ENCODE results near the gene TCEAL3.
"Not testable (repeated sequence)": the region's sequence is repeated elsewhere in the genome, so short reads cannot be mapped to it uniquely, and the experiment has no call there.

Gene TCEAL3

GRCh38 chrX:103635436-103635835 is 27.7 kb downstream of the TCEAL3 start:
- no peak for TF ChIP-seq JUND (IDR thresholded peaks at IDR 0.05; ENCODE audit: low read depth)
- DNase-seq (ENCODE audit: low read depth in 1 of 2, low spot score in 1 of 2): no peak
- in situ Hi-C loops (cut with HindIII; ENCODE audit: low pct_unique_long_range_greater_than_20kb, low sequenced_read_pairs): no loop called here

DNA sequence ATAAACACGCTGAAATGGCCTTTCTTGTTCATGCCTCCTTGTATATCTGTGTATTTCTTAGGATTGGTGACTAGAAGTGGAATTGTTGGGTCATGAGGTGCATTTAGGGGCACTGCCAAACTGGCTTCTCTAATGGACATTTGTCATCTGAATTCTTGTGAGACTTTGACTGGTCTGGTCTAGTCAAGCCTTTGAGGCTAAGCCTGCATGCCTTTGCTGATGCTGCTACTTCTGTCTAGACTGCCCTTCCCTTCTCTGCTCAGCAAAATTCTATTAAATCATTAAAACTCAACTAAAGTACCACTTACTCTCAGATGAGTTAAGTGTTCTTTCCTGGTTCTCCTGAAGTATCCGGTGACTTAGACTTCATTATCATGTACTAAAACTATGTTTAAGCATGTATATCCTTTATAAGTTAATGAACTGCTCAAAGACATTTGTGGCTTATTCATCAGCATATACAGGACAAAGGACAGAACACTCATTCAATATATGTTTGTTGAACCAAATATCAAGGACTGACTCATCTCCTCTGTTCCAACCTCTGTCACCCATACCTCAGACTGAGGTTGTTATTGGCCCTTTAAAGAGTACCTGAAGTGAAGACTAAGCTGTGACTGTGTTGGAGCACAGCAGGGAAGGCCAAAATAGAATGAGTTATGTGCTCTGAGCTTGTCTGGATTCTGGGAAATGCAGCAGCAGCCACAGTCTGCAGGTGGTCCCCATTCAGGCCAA is 30.0 kb downstream of the TCEAL3 start:
- in situ Hi-C loops (cut with HindIII; ENCODE audit: low pct_unique_long_range_greater_than_20kb, low sequenced_read_pairs): no loop called here
- DNase-seq (ENCODE audit: low read depth in 1 of 2, low spot score in 1 of 2): no peak
- no peak for TF ChIP-seq JUND (IDR thresholded peaks at IDR 0.05; ENCODE audit: low read depth)

DNA sequence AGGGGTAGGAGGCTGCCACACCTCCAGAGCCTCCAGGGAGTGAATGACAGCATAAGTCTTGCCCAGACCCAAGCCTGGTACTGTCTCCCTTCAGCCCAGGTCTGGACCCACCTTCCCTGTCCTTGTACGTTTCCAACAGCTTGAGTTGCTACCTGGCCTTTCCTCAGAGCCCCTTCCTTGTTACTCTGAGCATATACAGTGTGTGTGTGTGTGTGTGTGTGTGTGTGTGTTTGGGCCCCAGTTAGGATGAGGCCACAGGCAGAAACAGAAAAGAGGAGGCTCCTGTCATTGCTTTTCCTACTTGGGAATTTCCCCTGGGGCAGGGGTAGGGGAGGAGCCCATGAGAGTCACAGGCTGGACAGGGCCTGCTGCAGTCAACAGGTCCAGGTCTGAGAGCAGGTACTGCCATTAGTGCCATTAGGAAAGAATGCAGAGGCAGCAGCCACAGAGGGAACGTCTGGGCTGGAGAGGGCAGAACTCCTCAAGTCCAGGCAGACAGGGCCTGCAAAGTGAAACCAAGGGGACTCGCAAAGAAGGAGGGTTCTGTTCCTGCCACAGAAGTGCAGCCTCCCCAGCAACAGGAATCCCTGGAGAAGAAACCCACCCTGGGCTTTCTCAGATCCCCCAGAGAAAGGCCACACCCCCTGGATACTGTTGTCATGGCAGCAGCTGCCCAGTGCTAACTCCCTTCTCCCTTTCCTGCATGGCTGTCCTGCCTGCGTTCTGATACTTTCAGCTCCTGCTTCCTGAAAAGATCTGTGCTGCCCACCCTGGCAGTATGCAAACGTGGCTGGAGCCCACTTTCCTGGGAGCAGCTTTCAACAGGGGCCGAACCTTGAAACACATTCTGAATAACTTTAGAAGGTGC is 30.9 kb downstream of the TCEAL3 start:
- DNase-seq (ENCODE audit: low read depth in 1 of 2, low spot score in 1 of 2); in situ Hi-C loops (cut with HindIII; ENCODE audit: low pct_unique_long_range_greater_than_20kb, low sequenced_read_pairs): not testable (repeated sequence)

- no peak for TF ChIP-seq JUND (IDR thresholded peaks at IDR 0.05; ENCODE audit: low read depth)
- no peak for DNase-seq (ENCODE audit: low read depth in 1 of 2, low spot score in 1 of 2)
- in situ Hi-C loops (cut with HindIII; ENCODE audit: low pct_unique_long_range_greater_than_20kb, low sequenced_read_pairs): no loop called here
These were observed 32.8 kb downstream of the TCEAL3 start for GRCh38 chrX:103640401-103641155.

DNA sequence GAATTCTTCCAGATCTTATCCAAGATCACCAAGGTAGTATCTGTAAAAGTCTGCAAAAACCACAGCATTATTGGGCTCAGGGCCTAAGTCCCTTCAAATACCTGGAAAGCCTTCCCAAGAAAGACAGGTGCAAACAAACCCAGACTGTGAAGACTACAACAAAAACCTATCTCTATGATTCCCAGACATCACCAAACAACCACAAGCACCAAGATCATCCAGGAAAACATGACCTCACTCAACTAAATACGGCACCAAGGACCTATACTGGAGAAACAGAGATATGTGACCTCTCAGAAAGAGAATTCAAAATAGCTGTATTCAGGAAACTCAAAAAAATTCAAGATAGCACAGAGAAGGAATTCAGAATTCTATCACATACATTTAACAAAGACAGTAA is 36.4 kb downstream of the TCEAL3 start:
- in situ Hi-C loops (cut with HindIII; ENCODE audit: low pct_unique_long_range_greater_than_20kb, low sequenced_read_pairs): no loop called here
- no peak for DNase-seq (ENCODE audit: low read depth in 1 of 2, low spot score in 1 of 2)
- no peak for TF ChIP-seq JUND (IDR thresholded peaks at IDR 0.05; ENCODE audit: low read depth)

DNA sequence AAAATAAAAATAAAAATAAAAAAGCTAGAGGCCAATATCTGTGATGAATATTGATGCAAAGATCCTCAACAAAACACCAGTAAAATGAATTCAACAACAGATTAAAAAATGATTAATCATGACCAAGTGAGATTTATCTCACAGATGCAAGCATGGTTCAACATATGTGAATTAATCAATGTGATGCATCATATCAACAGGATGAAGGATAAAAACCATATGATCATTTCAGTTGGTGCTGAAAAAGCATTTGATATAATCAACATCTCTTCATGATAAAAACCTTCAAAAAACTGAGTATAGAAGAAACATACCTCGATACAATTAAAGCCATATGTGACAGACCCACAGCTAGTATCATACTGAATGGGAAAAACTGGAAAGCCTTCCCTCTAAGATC is 39.9 kb downstream of the TCEAL3 start:
- TF ChIP-seq JUND (IDR thresholded peaks at IDR 0.05; ENCODE audit: low read depth): no peak
- DNase-seq (ENCODE audit: low read depth in 1 of 2, low spot score in 1 of 2): no peak
- in situ Hi-C loops (cut with HindIII; ENCODE audit: low pct_unique_long_range_greater_than_20kb, low sequenced_read_pairs): no loop called here

DNA sequence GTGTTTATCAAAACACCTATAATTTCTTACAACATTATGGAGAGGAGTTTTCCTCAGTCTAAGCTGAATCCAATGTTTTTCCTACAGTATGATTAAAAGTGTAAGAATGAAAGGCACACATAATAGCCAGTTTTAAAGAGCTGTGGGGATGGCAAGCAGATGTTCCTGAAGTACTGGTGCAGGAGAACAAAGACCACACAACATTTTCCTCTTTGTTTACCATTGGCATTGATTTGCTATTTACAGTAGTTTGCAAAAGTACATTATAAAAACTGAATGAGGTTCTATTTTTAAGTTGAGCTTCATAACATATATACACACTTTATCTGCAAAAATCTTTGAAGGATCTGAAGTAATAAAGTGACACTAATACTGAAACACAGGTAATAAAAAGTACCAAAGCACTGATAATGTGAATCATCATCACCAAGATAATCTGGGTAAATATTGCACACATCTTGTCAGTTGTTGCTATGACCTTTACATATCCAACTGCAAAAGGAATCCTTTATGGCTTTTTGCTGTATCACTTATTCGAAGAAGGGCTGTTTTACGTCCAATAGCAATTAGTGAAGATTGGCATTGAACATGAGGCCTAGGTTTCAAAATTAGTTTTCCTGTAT is 43.5 kb downstream of the TCEAL3 start:
- no peak for DNase-seq (ENCODE audit: low read depth in 1 of 2, low spot score in 1 of 2)
- in situ Hi-C loops (cut with HindIII; ENCODE audit: low pct_unique_long_range_greater_than_20kb, low sequenced_read_pairs): no loop called here
- TF ChIP-seq JUND (IDR thresholded peaks at IDR 0.05; ENCODE audit: low read depth): no peak

DNA sequence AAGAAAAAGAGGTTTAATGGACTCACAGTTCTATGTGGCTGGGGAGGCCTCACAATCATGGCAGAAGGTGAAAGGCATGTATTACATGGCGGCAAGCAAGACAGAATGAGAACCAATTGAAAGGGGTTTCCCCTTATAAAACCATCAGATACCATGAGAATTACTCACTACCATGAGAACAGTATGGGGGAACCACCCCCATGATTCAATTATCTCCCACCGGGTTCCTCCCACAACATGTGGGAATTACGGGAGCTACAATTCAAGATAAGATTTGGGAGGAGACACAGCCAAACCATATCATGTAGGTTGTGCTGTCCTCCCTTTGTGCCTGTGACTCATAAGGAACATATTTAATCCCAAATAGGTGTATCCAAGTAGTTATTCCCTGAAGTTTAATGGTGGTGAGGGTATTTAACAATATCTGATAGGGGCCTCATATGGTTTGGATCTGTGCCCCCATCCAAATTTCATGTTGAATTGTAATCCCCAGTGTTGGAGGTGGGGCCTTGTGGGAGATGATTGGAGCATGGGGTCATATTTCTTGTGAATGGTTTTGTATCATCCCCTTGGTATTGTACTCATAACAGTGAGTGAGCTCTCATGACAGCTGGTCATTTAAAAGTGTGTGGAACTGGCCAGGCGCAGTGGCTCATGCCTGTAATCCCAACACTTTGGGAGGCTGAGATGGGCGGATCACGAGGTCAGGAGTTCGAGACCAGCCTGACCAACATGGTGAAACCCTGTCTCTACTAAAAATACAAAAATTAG is 47.7 kb downstream of the TCEAL3 start:
- in situ Hi-C loops (cut with HindIII; ENCODE audit: low pct_unique_long_range_greater_than_20kb, low sequenced_read_pairs); DNase-seq (ENCODE audit: low read depth in 1 of 2, low spot score in 1 of 2): not testable (repeated sequence)

GRCh38 chrX:103656617-103657016 is 48.9 kb downstream of the TCEAL3 start:
- no peak for TF ChIP-seq JUND (IDR thresholded peaks at IDR 0.05; ENCODE audit: low read depth)
- DNase-seq (ENCODE audit: low read depth in 1 of 2, low spot score in 1 of 2): no peak
- in situ Hi-C loops (cut with HindIII; ENCODE audit: low pct_unique_long_range_greater_than_20kb, low sequenced_read_pairs): no loop called here

- DNase-seq (ENCODE audit: low read depth in 1 of 2, low spot score in 1 of 2); in situ Hi-C loops (cut with HindIII; ENCODE audit: low pct_unique_long_range_greater_than_20kb, low sequenced_read_pairs): not testable (repeated sequence)
These were observed 49.3 kb downstream of the TCEAL3 start for GRCh38 chrX:103657066-103657465.

DNA sequence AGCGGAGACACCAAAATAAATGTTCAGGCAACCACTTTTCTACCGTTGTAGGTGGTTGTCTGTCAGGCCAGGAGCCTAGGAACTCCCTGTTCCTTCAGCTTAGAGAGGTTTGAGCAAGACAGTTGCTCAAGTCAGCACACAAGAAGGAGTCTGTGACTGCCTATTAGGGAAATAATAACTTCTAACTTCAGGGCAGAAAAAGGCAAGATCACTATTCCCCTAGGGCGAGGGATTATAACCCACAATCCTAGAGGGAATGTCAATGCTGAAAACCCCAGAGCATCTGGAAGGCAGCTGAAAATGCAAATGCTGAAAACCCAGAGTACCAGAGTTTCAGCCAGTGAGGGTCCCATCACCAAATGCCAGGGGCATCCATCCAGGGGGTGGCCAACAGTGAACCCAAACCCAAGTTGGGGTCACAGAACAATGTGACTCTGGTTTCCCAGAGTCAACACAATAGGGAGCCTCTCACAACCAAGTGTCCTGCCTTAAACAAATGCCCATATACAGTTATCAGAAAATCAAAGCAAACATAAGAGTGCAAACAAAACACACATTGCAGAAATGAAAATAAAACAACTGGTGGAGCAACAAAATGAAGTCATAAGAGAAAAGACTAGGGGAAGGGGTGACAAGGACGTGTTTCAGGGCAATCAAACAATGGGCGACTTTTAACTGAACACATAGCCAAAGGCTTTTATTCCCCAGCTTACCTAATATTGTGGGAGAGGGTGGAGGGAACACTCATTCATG is 51.1 kb downstream of the TCEAL3 start:
- no peak for TF ChIP-seq JUND (IDR thresholded peaks at IDR 0.05; ENCODE audit: low read depth)
- peak; percentile 5 to 64 for DNase-seq (ENCODE audit: low read depth in 1 of 2, low spot score in 1 of 2)
- in situ Hi-C loops (cut with HindIII; ENCODE audit: low pct_unique_long_range_greater_than_20kb, low sequenced_read_pairs): no loop called here

- in situ Hi-C loops (cut with HindIII; ENCODE audit: low pct_unique_long_range_greater_than_20kb, low sequenced_read_pairs): not testable (repeated sequence)
These were observed 51.7 kb downstream of the TCEAL3 start for GRCh38 chrX:103659460-103659859.

More at GRCh38 chrX:103659460-103659859, 51.7 kb downstream of the TCEAL3 start:
- DNase-seq (ENCODE audit: low read depth in 1 of 2, low spot score in 1 of 2): not testable (repeated sequence)

Measured in T47D (cell line).